Tongue (tissue), 2 donors: ENCODE data around the gene DPP9. TPM values are rescaled to one million over a fixed set of nuclear protein-coding genes. Genes with fewer than 3 reads are reported as not detected.
"Not testable (repeated sequence)": the region's sequence is repeated elsewhere in the genome, so short reads cannot be mapped to it uniquely, and the experiment has no call there.

Experiments
- DNase-seq: peaks from one replicate; pipeline ENCODE4 v3.0.0-alpha.2; 2015
- total RNA-seq: library from RNA; depleted of rRNA; stranded (reverse); fragments of >200 nt; gene quantifications from one replicate; pipeline ENCODE4 v1.2.3, GENCODE V29; 2014

The DPP9 gene
- total RNA-seq: 26.4 TPM

DNA sequence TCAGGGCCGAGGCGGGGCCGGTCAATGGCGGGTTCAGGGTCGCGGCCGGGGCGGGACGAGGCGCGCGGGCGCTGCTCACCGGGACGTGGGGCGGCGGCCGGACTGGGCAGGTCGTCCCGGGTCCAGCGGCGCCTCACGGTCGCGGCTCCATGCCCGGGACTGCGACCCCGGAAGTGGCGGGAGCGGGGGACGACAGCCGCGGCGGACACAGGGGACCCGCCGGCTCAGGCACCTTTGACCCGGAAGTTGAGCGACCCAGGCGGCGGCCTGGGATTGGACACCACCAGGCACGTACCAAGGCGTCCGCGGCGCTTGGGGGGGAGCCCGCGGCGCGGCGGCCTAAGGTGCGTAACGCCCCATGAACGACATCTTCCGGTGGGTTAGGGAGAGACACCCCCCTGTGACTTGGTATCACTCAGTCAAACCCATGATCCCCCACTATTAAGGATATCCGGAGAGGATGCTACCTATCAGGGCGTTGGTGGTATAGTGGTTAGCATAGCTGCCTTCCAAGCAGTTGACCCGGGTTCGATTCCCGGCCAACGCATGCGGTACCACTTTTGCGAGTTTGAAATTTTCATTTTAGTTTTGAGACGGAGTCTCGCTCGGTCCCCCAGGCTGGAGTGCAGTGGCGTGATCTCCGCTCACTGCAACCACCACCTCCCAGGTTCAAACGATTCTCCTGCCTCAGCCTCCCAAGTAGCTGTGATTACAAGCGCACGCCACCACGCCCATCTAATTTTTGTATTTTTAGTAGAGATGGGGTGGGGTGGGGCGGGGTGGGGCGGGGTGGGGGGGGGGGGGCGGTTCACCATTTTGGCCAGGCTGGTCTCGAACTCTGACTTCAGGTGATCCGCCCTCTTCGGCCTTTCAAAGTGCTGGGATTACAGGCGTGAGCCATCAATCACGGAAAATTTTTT is at the start of gene DPP9:
TSS of gene DPP9 (minus strand) at position 248 of the 920 bp plus-strand sequence. CDS start 3,936 bp downstream, outside the sequence.
- peak; percentile 99 for DNase-seq

- DNase-seq: no peak
Observed at GRCh38 chr19:4773047-4773640, 49.5 kb upstream of the DPP9 start.

DNA sequence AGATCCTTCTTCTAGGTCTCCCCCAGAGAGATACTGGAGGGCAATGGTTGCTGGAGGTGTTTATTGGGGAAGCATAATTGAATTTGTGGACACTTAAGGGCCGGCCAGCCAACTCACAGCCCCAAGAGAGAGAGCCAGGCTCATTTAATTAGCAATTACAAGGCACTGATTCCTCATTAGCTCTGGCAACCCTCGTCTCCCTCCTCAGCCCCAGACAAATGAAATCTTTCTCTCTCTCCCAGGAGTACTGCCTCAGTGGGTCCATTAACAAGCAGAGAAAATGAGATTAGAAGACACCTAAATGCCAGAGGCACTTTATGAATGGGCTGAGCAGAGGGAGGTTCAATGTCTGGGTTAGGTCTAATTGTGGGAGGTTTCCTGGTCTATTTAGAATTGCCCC is 48.9 kb upstream of the DPP9 start:
- DNase-seq: no peak

- DNase-seq: peak; percentile 98
Observed at GRCh38 chr19:4768934-4769777, 45.5 kb upstream of the DPP9 start.

DNA sequence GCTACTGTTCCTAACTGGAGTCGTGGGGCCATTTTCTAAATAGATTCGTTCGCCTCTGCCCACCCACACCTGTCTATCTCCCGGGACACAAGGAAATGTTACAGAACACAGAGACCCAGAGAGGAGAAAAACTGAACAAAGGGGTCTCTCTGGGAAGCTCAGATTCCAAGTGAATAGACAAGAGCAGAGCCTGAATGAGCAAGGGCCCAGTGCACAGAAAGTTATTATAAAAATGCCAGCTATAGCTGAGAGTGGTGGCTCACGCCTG is 40.7 kb upstream of the DPP9 start:
- DNase-seq: no peak

DNA sequence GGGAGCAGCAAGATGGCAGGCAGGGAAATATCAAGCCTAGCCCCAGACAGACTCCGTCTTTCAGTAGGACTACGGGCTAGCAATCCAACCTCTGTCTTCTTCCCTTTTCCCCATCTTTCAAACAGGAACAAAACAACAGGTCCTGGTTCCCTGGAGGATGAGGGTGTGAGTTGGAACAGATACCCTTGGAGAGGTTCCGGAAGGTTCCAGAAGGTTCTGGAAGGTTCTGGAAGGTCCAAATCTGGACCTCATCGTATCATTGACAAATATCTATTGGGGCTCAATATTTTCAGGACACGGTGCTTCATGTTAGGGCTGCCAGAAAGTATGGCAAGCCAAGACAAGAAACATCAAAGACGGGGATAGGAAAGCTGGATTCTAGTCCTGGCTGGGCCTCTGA is 39.4 kb upstream of the DPP9 start:
- no peak for DNase-seq

GRCh38 chr19:4760285-4760650 is 36.6 kb upstream of the DPP9 start:
- DNase-seq: no peak

GRCh38 chr19:4759388-4760284 is 36.0 kb upstream of the DPP9 start:
- DNase-seq: peak; percentile 93

DNA sequence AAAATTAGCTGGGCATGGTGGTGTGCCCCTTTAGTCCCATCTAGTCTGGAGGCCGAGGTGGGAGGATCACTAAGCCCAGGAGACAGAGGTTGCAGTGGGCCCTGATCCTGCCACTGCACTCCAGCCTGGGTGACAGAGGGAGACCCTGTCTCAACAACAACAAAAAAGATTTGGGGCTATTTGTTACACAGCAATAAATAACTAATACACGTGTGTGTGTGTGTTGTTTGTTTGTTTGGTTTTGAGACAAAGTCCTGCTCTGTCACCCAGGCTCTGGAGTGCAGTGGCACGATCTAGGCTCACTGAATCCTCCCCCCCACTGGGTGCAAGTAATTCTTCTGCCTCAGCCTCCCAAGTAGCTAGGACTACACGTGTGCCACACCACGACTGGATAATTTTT is 35.0 kb upstream of the DPP9 start:
- no peak for DNase-seq

DNA sequence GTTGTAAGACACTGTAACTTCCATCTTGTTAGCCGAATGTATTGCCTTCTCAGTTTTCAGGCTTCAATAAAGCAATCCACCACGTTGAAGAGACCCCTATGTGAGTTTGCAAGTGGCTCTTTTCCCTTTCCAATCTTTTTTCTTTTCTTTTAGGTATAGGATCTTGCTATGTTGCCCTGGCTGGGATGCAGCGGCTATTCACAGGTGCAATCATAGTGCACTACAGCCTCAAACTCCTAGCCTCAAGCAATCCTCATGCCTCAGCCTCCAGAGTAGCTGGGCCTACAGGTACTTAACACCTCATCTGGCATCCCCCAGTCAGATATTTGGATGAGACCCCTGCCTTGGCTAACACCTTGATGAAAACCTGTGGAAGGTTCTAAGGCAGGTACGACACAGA is 34.4 kb upstream of the DPP9 start:
- DNase-seq: no peak

DNA sequence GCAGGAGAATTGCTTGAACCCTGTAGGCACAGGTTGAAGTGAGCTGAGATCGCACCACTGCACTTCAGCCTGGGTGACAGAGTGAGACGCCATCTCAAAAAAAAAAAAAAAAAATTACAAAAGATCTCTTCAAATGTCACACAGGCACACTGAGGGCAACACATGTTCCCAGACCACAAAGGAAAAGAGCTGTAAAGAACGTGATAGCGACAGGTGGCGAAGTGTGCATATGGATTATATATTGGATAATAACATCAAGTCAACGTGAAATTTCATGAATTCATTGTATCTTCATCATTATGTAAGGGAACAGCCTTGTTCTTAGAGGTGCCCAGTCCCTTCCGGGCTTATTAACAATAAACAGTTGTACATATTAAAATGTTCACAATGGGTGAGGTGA is 31.8 kb upstream of the DPP9 start:
- DNase-seq: no peak

DNA sequence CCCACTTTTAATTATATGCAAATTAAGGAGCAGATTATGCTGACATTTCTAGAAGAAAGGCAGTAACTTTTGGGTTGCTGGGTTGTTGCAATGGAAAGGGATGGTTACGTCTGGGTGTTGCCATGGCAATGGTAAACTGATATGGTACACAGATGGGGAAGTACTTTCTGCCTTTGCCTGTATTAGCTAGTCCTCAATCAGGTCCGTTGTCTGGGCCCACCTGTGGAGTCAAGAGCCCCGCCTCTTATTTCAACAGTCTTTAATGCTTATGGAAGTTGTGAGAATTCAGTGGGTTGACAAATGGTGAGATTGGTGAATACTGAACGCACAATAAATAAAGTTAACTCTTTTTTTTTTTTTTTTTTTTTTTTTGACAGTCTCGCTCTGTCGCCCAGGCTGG is 30.6 kb upstream of the DPP9 start:
- DNase-seq: no peak

GRCh38 chr19:4749870-4750590 is 26.4 kb upstream of the DPP9 start:
- DNase-seq: no peak

DNA sequence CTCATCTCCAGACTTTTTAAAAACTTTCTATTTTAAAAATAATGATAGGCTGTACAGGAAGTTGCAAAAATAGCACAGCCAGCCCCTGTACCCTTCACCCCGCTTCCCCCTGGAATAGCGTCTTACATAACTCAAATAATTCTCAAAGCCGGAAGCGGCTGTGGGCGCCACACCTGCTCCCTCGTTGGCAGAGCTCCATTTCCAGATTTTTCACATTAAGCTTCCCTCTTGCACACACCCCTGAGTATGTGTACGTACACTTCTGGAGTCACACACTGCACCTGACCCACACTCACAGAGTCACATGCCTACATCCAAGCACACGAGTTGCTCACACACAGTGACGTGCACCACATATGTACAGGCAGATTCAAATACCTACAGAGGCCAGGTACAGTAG is 24.9 kb upstream of the DPP9 start:
- DNase-seq: no peak

- no peak for DNase-seq
Observed at GRCh38 chr19:4748185-4748584, 24.5 kb upstream of the DPP9 start.

GRCh38 chr19:4745986-4746385 is 22.3 kb upstream of the DPP9 start:
- no peak for DNase-seq

DNA sequence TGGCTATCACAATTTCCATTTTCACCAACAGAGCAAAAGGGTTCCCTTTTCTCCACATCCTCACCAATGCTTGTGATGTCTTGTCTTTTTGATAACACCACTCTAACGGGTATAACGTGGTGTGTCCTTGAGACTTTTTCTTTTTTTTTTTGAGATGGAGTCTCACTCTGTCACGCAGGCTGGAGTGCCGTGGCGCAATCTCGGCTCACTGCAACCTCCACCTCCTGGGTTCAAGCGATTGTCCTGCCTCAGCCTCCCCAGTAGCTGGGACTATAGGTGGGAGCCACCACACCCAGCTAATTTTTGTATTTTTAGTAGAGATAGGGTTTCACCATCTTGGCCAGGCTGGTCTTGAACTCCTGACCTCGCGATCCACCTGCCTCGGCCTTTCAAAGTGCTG is 21.5 kb upstream of the DPP9 start:
- DNase-seq: not testable (repeated sequence)

DNA sequence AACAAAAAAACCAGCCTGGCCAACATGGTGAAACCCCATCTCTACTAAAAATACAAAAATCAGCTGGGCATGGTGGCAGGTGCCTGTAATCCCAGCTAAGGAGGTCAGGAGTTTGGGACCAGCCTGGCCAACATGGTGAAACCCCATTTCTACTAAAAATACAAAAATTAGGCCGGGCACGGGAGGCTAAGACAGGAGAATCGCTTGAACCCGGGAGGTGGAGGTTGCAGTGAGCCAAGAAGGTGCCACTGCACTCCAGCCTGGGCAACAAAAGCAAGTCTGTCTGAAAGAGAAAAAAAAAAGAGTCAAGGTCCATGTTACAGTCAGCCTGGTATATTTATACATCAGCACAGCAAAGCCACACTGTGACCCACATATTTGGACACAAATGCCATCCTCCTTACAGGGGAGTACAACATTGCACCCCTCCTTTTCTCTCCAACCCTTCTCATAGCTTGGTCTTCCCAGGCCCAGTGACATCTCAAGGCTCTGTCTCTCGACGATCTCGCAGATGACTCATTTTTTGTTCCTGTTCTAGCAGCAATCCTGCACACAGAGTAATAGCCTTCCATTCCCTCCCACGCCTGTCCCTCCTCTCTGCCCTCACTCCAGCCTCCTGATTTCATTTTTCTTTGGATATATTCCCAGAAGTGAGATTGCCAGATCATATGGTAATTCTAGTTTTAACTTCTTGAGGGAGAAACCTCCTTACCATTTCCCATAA is 21.0 kb upstream of the DPP9 start:
- DNase-seq: peak; percentile 76

DNA sequence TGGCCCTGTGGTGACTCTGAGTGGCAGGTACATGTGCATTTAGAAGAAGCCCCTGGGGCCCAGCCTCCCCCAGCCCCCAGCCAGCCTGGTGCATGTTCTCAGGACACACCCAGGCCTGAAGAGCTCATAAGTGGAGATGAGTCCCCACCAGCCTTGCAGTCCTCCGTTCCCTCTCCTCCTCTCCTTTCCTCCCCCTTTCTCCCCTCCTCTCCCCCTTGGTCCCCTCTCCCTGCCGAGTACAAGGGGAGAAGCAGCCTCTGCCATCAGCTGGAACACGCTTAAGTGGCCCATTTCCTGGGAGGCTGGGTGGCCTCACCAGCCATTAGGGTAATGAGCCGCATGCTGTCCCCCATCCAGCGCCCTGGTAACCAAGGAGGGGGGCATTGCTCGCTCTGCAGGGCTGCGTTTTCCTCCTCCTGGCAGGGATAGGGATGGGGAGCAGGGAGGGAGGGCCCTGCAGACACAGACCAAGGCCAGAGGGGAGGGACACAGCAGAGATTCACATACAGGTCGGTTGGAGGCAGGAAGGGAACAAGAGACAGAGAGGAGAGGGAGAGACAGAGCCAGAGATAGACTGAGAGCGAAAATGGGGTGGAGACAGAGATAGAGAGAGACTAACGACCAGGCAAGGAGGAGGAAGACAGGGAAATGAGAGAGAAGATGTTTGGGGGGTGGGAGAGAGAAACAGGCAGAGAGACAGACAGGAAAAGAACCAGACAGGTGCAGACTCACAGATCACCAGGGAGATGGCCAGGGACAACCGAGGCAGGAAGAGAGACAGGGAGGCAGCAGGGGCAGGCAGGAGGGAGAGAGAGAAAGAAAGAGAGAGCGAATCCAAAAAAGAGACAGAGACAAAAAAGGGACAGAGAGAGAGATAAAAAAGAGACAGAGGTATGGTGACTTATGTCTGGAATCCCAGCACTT is 19.3 kb upstream of the DPP9 start:
- peak; percentile 67 for DNase-seq

- no peak for DNase-seq
Observed at GRCh38 chr19:4740092-4740491, 16.4 kb upstream of the DPP9 start.
